ENCODE results near the gene TMPRSS4.

TMPRSS4 gene

GRCh38 chr11:118081241-118081958, 4.5 kb downstream of the TMPRSS4 start:
- DNase-seq = no peak

- peak; percentile 64 for DNase-seq
Observed at GRCh38 chr11:118082880-118083552, 6.1 kb downstream of the TMPRSS4 start.

- no peak for DNase-seq
Observed at GRCh38 chr11:118084247-118084646, 7.4 kb downstream of the TMPRSS4 start.

GRCh38 chr11:118084656-118085055, 7.8 kb downstream of the TMPRSS4 start:
- no peak for DNase-seq

GRCh38 chr11:118086913-118087768, 10.3 kb downstream of the TMPRSS4 start, which contains the start of gene SMIM35:
TSS of gene SMIM35 (minus strand) at chr11:118086963. CDS start at chr11:118086757, 206 bp downstream.
- peak; percentile 26 for DNase-seq

- DNase-seq = no peak
Observed at GRCh38 chr11:118087931-118088330, 11.1 kb downstream of the TMPRSS4 start.

GRCh38 chr11:118088531-118088930, 11.7 kb downstream of the TMPRSS4 start:
- no peak for DNase-seq

GRCh38 chr11:118090545-118091162, 13.8 kb downstream of the TMPRSS4 start:
- no peak for DNase-seq

GRCh38 chr11:118091690-118092089, 14.8 kb downstream of the TMPRSS4 start:
- DNase-seq = no peak

- no peak for DNase-seq
Observed at GRCh38 chr11:118092907-118093571, 16.2 kb downstream of the TMPRSS4 start.

- no peak for DNase-seq
Observed at GRCh38 chr11:118095493-118095892, 18.6 kb downstream of the TMPRSS4 start.

- no peak for DNase-seq
Observed at GRCh38 chr11:118095967-118096367, 19.1 kb downstream of the TMPRSS4 start.

GRCh38 chr11:118098996-118099837, 22.3 kb downstream of the TMPRSS4 start:
- DNase-seq = peak; percentile 95

- DNase-seq = no peak
Observed at GRCh38 chr11:118099838-118100556, 23.1 kb downstream of the TMPRSS4 start.

GRCh38 chr11:118100691-118101232, 23.9 kb downstream of the TMPRSS4 start:
- no peak for DNase-seq

GRCh38 chr11:118102721-118103261, 25.9 kb downstream of the TMPRSS4 start:
- DNase-seq = no peak

- no peak for DNase-seq
Observed at GRCh38 chr11:118104491-118104890, 27.6 kb downstream of the TMPRSS4 start.

- DNase-seq = no peak
Observed at GRCh38 chr11:118105657-118106305, 28.9 kb downstream of the TMPRSS4 start.

GRCh38 chr11:118106789-118107335, 30.0 kb downstream of the TMPRSS4 start:
- no peak for DNase-seq

All from NCI-H82 (cell line).